ENCODE data around the gene CMPK1. TPM values are rescaled to one million over a fixed set of nuclear protein-coding genes. Genes with fewer than 3 reads are reported as not detected.

Gene CMPK1
- total RNA-seq, 1 experiment from 2014 or later = 36.3 TPM

DNA sequence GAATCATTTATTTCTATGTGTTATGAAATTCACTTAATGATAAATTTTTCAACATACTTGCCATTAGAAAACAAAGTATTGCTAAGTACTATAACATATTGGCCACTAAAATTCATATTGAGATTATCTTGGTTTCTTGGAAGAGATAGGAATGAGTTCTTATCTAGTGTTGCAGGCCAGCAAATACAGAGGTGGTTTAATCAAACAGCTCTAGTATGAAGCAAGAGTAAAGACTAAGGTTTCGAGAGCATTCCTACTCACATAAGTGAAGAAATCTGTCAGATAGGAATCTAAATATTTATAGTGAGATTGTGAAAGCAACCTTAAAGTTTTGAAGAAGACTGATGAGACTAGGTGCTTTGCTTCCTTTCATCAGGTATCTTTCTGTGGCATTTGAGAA, 44.6 kb downstream of the CMPK1 start (continued):
- TF ChIP-seq, protein P1, sequence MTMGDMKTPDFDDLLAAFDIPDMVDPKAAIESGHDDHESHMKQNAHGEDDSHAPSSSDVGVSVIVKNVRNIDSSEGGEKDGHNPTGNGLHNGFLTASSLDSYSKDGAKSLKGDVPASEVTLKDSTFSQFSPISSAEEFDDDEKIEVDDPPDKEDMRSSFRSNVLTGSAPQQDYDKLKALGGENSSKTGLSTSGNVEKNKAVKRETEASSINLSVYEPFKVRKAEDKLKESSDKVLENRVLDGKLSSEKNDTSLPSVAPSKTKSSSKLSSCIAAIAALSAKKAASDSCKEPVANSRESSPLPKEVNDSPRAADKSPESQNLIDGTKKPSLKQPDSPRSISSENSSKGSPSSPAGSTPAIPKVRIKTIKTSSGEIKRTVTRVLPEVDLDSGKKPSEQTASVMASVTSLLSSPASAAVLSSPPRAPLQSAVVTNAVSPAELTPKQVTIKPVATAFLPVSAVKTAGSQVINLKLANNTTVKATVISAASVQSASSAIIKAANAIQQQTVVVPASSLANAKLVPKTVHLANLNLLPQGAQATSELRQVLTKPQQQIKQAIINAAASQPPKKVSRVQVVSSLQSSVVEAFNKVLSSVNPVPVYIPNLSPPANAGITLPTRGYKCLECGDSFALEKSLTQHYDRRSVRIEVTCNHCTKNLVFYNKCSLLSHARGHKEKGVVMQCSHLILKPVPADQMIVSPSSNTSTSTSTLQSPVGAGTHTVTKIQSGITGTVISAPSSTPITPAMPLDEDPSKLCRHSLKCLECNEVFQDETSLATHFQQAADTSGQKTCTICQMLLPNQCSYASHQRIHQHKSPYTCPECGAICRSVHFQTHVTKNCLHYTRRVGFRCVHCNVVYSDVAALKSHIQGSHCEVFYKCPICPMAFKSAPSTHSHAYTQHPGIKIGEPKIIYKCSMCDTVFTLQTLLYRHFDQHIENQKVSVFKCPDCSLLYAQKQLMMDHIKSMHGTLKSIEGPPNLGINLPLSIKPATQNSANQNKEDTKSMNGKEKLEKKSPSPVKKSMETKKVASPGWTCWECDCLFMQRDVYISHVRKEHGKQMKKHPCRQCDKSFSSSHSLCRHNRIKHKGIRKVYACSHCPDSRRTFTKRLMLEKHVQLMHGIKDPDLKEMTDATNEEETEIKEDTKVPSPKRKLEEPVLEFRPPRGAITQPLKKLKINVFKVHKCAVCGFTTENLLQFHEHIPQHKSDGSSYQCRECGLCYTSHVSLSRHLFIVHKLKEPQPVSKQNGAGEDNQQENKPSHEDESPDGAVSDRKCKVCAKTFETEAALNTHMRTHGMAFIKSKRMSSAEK (CRISPR knock-in tag; IDR thresholded peaks at IDR 0.05; ENCODE audit: borderline replicate concordance) = no peak

DNA sequence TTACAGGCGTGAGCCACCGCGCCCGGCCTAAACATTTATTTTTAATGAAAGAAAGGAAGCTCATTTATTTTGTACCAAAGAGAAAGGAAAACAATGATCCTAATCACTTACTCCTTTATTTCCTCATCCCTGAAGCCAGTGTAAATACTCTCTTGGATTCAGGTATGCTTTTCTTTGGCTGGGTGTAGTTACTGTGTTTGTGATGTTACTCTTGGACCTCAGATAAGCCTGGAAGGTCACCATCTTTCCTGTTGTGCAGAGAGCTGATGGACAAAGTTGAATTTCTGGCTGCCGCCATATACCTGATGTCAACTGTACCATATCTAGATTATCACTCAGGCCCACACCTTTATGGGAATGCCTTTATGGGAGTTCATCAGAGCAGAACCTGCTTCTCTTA, 47.1 kb downstream of the CMPK1 start:
- no peaks in the 10 kb centered on the region for H3K9me3 Mint-ChIP-seq
- peaks cover 3% of the 10 kb centered on the region; the same call in 1 of the 2 replicates for H3K36me3 Mint-ChIP-seq
- ATAC-seq (no peak), DNase-seq (ENCODE audit: low spot score) (no peak)
- no peak overlapping the region for H3K27ac Mint-ChIP-seq
- H3K27me3 Mint-ChIP-seq (ENCODE audit: low read depth) = no peaks in the 10 kb centered on the region
- H3K4me3 Mint-ChIP-seq = no peak overlapping the region
- ChIA-PET CTCF (no interaction called here), POLR2A (interaction anchor here (0.6 to 0.7 kb wide), 2 partner anchors 29 to 152 kb away, joined by 3 to 7 read pairs; no protein-coding TSS in a partner anchor)
- TF ChIP-seq RORB (CRISPR knock-in tag; IDR thresholded peaks at IDR 0.05) (no peak), GABPB1 (CRISPR knock-in tag; IDR thresholded peaks at IDR 0.05) (no peak), CREM (CRISPR knock-in tag; IDR thresholded peaks at IDR 0.05) (no peak), KAT7 (CRISPR knock-in tag; IDR thresholded peaks at IDR 0.05; ENCODE audit: borderline replicate concordance) (no peak), CBFB (CRISPR knock-in tag; IDR thresholded peaks at IDR 0.05; ENCODE audit: low read depth) (no peak), NR3C1 (CRISPR knock-in tag; conservative IDR thresholded peaks at IDR 0.05; ENCODE audit: low read depth) (no peak), ELF4 (CRISPR knock-in tag; IDR thresholded peaks at IDR 0.05; ENCODE audit: low read depth) (no peak), TEAD1 (CRISPR knock-in tag; IDR thresholded peaks at IDR 0.05) (no peak), ZNF263 (CRISPR knock-in tag; IDR thresholded peaks at IDR 0.05; ENCODE audit: low read depth) (no peak), NFATC4 (CRISPR knock-in tag; IDR thresholded peaks at IDR 0.05) (no peak), GTF2I (CRISPR knock-in tag; conservative IDR thresholded peaks at IDR 0.05) (no peak), RELA (CRISPR knock-in tag; IDR thresholded peaks at IDR 0.05; ENCODE audit: borderline replicate concordance) (no peak)
- TF ChIP-seq, protein P2, sequence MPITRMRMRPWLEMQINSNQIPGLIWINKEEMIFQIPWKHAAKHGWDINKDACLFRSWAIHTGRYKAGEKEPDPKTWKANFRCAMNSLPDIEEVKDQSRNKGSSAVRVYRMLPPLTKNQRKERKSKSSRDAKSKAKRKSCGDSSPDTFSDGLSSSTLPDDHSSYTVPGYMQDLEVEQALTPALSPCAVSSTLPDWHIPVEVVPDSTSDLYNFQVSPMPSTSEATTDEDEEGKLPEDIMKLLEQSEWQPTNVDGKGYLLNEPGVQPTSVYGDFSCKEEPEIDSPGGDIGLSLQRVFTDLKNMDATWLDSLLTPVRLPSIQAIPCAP (CRISPR knock-in tag; IDR thresholded peaks at IDR 0.05) = no peak
- TF ChIP-seq, protein P3, sequence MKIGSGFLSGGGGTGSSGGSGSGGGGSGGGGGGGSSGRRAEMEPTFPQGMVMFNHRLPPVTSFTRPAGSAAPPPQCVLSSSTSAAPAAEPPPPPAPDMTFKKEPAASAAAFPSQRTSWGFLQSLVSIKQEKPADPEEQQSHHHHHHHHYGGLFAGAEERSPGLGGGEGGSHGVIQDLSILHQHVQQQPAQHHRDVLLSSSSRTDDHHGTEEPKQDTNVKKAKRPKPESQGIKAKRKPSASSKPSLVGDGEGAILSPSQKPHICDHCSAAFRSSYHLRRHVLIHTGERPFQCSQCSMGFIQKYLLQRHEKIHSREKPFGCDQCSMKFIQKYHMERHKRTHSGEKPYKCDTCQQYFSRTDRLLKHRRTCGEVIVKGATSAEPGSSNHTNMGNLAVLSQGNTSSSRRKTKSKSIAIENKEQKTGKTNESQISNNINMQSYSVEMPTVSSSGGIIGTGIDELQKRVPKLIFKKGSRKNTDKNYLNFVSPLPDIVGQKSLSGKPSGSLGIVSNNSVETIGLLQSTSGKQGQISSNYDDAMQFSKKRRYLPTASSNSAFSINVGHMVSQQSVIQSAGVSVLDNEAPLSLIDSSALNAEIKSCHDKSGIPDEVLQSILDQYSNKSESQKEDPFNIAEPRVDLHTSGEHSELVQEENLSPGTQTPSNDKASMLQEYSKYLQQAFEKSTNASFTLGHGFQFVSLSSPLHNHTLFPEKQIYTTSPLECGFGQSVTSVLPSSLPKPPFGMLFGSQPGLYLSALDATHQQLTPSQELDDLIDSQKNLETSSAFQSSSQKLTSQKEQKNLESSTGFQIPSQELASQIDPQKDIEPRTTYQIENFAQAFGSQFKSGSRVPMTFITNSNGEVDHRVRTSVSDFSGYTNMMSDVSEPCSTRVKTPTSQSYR (CRISPR knock-in tag; IDR thresholded peaks at IDR 0.05) = no peak
- TF ChIP-seq, protein P4, sequence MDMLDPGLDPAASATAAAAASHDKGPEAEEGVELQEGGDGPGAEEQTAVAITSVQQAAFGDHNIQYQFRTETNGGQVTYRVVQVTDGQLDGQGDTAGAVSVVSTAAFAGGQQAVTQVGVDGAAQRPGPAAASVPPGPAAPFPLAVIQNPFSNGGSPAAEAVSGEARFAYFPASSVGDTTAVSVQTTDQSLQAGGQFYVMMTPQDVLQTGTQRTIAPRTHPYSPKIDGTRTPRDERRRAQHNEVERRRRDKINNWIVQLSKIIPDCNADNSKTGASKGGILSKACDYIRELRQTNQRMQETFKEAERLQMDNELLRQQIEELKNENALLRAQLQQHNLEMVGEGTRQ (CRISPR knock-in tag; IDR thresholded peaks at IDR 0.05) = no peak
- TF ChIP-seq, protein P5, sequence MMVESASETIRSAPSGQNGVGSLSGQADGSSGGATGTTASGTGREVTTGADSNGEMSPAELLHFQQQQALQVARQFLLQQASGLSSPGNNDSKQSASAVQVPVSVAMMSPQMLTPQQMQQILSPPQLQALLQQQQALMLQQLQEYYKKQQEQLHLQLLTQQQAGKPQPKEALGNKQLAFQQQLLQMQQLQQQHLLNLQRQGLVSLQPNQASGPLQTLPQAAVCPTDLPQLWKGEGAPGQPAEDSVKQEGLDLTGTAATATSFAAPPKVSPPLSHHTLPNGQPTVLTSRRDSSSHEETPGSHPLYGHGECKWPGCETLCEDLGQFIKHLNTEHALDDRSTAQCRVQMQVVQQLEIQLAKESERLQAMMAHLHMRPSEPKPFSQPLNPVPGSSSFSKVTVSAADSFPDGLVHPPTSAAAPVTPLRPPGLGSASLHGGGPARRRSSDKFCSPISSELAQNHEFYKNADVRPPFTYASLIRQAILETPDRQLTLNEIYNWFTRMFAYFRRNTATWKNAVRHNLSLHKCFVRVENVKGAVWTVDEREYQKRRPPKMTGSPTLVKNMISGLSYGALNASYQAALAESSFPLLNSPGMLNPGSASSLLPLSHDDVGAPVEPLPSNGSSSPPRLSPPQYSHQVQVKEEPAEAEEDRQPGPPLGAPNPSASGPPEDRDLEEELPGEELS (CRISPR knock-in tag; IDR thresholded peaks at IDR 0.05) = no peak
- TF ChIP-seq, protein P6, sequence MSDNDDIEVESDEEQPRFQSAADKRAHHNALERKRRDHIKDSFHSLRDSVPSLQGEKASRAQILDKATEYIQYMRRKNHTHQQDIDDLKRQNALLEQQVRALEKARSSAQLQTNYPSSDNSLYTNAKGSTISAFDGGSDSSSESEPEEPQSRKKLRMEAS (CRISPR knock-in tag; IDR thresholded peaks at IDR 0.05) = no peak
- peaks cover 17% of the 10 kb centered on the region for H3K4me1 Mint-ChIP-seq

All from WTC11 (cell line).